HG02610 (cell line): ENCODE data around the gene SCAMP5.

Experiments used
- ATAC-seq: cut with Tn5 transposase; IDR thresholded peaks from one replicate; pipeline ENCODE4 v1.9.1; 2021; ENCODE audit warnings: mild to moderate bottlenecking, moderate library complexity; ENCODE audit not compliant: unreplicated experiment

SCAMP5 gene

GRCh38 chr15:75021341-75021740 is 26.0 kb downstream of the SCAMP5 start:
- ATAC-seq, result no peak

- ATAC-seq, result no peak
Measured at GRCh38 chr15:75022783-75023180, 27.4 kb downstream of the SCAMP5 start.

- ATAC-seq, result peak; percentile 92
Measured at GRCh38 chr15:75023181-75023871, 28.0 kb downstream of the SCAMP5 start, which contains the start of gene PPCDC. Gene PPCDC, plus strand, starts transcription at chr15:75023590. Its CDS starts 4,729 bp downstream, at chr15:75028319.

GRCh38 chr15:75023872-75024636 is 28.7 kb downstream of the SCAMP5 start:
- ATAC-seq, result no peak

GRCh38 chr15:75025107-75025506 is 29.7 kb downstream of the SCAMP5 start:
- ATAC-seq, result no peak

- no peak for ATAC-seq
Measured at GRCh38 chr15:75025548-75026260, 30.3 kb downstream of the SCAMP5 start.

GRCh38 chr15:75027551-75027950 is 32.2 kb downstream of the SCAMP5 start:
- ATAC-seq, result no peak

GRCh38 chr15:75028991-75029377 is 33.6 kb downstream of the SCAMP5 start:
- ATAC-seq, result no peak

- peak; percentile 45 for ATAC-seq
Measured at GRCh38 chr15:75029378-75030022, 34.1 kb downstream of the SCAMP5 start.

- no peak for ATAC-seq
Measured at GRCh38 chr15:75030023-75030413, 34.7 kb downstream of the SCAMP5 start.

GRCh38 chr15:75030424-75030823 is 35.1 kb downstream of the SCAMP5 start:
- no peak for ATAC-seq

- no peak for ATAC-seq
Measured at GRCh38 chr15:75031848-75032247, 36.5 kb downstream of the SCAMP5 start.

- ATAC-seq, result no peak
Measured at GRCh38 chr15:75032395-75032794, 37.0 kb downstream of the SCAMP5 start.

GRCh38 chr15:75033809-75034208 is 38.4 kb downstream of the SCAMP5 start:
- no peak for ATAC-seq

GRCh38 chr15:75034615-75035014 is 39.3 kb downstream of the SCAMP5 start:
- no peak for ATAC-seq

- no peak for ATAC-seq
Measured at GRCh38 chr15:75036212-75036616, 40.9 kb downstream of the SCAMP5 start.

GRCh38 chr15:75037685-75038084 is 42.3 kb downstream of the SCAMP5 start:
- no peak for ATAC-seq

GRCh38 chr15:75038231-75038630 is 42.9 kb downstream of the SCAMP5 start:
- ATAC-seq, result no peak

GRCh38 chr15:75042730-75043508 is 47.6 kb downstream of the SCAMP5 start:
- ATAC-seq, result peak; percentile 72

- ATAC-seq, result peak; percentile 28
Measured at GRCh38 chr15:75043509-75044257, 48.3 kb downstream of the SCAMP5 start.
